ENCODE measurements around the gene KIT. TPM values are rescaled to one million over a fixed set of nuclear protein-coding genes. Genes with fewer than 3 reads are reported as not detected.
A peak's percentile ranks its signal among the peaks of the same experiment; 100 is the strongest.

Gene KIT
- total and polyA plus RNA-seq, 4 donors: 3.9 to 74.4 (median 15.3) TPM

DNA sequence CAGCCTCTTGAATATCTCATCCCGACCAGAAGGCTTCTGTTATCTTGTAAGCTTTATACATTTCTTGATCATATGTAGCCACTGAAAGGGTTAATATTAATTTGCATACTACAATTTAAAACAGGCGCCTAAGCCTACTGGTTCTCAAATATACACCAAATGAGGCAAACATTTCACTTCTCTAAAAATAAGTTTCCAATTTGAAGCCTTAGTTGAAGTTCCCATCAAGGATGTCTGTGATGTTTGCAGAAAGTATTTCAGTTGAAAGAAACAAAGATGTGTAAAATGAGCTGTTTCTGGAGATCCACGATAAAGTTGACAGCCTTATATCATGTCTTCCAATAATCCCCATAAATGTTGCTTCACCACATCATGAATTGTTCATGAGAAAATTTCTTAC lies 70.6 kb downstream of the KIT start:
- Histone ChIP-seq H3K9ac (ENCODE audit: insufficient read depth in 1 of 2, low read length in 2 of 2) (no peak overlapping the region), H3K27ac (ENCODE audit: low read depth in 1 of 2, low read length in 1 of 2) (no peak overlapping the region), H3K27me3 (ENCODE audit: control insufficient read depth in 3 of 3, insufficient read depth in 3 of 3, low read length in 2 of 3) (no peaks in the 10 kb centered on the region), H3K4me1 (ENCODE audit: control insufficient read depth in 5 of 5, insufficient read depth in 5 of 5, low read length in 5 of 5) (peaks cover 0 to 12% (median 0%) of the 10 kb centered on the region in 5 donors), H3K4me3 (no peak overlapping the region), H3K9me3 (ENCODE audit: control insufficient read depth in 4 of 4, insufficient read depth in 3 of 4, low read length in 3 of 4) (no peaks in the 10 kb centered on the region), H3K36me3 (ENCODE audit: control insufficient read depth in 4 of 4, insufficient read depth in 4 of 4, low read length in 4 of 4) (peaks cover 0 to 1% (median 0%) of the 10 kb centered on the region in 4 donors)
- WGBS, 2 donors: 78 to 81% methylated on average over 3 of the region's 3 CpGs
- ATAC-seq (ENCODE audit: insufficient read depth, low FRiP score): no peak
- TF ChIP-seq, protein P1, sequence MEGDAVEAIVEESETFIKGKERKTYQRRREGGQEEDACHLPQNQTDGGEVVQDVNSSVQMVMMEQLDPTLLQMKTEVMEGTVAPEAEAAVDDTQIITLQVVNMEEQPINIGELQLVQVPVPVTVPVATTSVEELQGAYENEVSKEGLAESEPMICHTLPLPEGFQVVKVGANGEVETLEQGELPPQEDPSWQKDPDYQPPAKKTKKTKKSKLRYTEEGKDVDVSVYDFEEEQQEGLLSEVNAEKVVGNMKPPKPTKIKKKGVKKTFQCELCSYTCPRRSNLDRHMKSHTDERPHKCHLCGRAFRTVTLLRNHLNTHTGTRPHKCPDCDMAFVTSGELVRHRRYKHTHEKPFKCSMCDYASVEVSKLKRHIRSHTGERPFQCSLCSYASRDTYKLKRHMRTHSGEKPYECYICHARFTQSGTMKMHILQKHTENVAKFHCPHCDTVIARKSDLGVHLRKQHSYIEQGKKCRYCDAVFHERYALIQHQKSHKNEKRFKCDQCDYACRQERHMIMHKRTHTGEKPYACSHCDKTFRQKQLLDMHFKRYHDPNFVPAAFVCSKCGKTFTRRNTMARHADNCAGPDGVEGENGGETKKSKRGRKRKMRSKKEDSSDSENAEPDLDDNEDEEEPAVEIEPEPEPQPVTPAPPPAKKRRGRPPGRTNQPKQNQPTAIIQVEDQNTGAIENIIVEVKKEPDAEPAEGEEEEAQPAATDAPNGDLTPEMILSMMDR (IDR thresholded peaks at IDR 0.05; ENCODE audit: control extremely low read depth, extremely low read depth): no peak
- DNase-seq: peak in 1 of 3 donors; percentile 8

DNA sequence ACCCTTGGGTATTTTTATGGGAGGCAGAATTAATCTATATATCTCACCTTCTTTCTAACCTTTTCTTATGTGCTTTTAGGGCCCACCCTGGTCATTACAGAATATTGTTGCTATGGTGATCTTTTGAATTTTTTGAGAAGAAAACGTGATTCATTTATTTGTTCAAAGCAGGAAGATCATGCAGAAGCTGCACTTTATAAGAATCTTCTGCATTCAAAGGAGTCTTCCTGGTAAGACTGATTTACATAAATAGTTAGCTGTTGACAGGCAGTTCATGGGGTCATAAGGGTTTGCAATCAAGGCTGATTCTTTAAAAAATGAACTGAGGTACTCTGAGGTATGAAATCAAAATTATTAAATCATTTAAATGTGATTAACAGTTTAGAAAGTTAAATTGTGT lies 71.5 kb downstream of the KIT start:
- no peak for ATAC-seq (ENCODE audit: insufficient read depth, low FRiP score)
- peaks cover 0 to 1% (median 0%) of the 10 kb centered on the region in 4 donors for H3K36me3 ChIP-seq (ENCODE audit: control insufficient read depth in 4 of 4, insufficient read depth in 4 of 4, low read length in 4 of 4)
- H3K4me3 ChIP-seq: no peak overlapping the region
- no peaks in the 10 kb centered on the region for H3K9me3 ChIP-seq (ENCODE audit: control insufficient read depth in 4 of 4, insufficient read depth in 3 of 4, low read length in 3 of 4)
- 72 to 86% methylated on average over 1 of the region's 1 CpG for WGBS, 2 donors
- H3K27me3 ChIP-seq (ENCODE audit: control insufficient read depth in 3 of 3, insufficient read depth in 3 of 3, low read length in 2 of 3): no peaks in the 10 kb centered on the region
- no peak overlapping the region for H3K27ac ChIP-seq (ENCODE audit: low read depth in 1 of 2, low read length in 1 of 2)
- peaks cover 0 to 12% (median 0%) of the 10 kb centered on the region in 5 donors for H3K4me1 ChIP-seq (ENCODE audit: control insufficient read depth in 5 of 5, insufficient read depth in 5 of 5, low read length in 5 of 5)
- no peak overlapping the region for H3K9ac ChIP-seq (ENCODE audit: insufficient read depth in 1 of 2, low read length in 2 of 2)
- TF ChIP-seq, protein P1 (IDR thresholded peaks at IDR 0.05; ENCODE audit: control extremely low read depth, extremely low read depth): no peak
- DNase-seq: no peak

DNA sequence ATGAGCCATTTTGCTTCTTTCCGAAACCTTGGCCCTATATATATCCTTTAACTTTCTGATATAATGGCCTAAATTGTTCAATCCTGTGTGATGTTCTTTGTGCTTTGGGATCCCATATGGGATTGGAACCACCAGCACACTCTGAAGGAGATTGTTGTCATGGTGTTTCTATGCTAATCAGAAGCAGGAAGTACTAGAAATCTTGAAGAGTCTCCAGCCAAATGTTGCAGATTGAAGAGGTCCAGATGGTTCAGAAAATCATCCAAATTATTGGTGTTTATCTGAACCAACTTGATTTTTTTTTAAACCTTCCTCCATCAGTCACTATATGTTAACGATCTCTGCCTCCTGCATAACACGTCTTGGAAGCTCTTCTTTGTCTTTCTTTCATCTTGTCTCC lies 72.8 kb downstream of the KIT start:
- TF ChIP-seq, protein P1 (IDR thresholded peaks at IDR 0.05; ENCODE audit: control extremely low read depth, extremely low read depth): no peak
- Histone ChIP-seq H3K4me3 (no peak overlapping the region), H3K9me3 (ENCODE audit: control insufficient read depth in 4 of 4, insufficient read depth in 3 of 4, low read length in 3 of 4) (no peaks in the 10 kb centered on the region), H3K36me3 (ENCODE audit: control insufficient read depth in 4 of 4, insufficient read depth in 4 of 4, low read length in 4 of 4) (peaks cover 0 to 1% (median 0%) of the 10 kb centered on the region in 4 donors), H3K27me3 (ENCODE audit: control insufficient read depth in 3 of 3, insufficient read depth in 3 of 3, low read length in 2 of 3) (no peaks in the 10 kb centered on the region), H3K9ac (ENCODE audit: insufficient read depth in 1 of 2, low read length in 2 of 2) (no peak overlapping the region), H3K4me1 (ENCODE audit: control insufficient read depth in 5 of 5, insufficient read depth in 5 of 5, low read length in 5 of 5) (peaks cover 0 to 12% (median 0%) of the 10 kb centered on the region in 5 donors), H3K27ac (ENCODE audit: low read depth in 1 of 2, low read length in 1 of 2) (no peak overlapping the region)
- 78 to 91% methylated on average over 3 of the region's 3 CpGs for WGBS, 2 donors
- ATAC-seq (ENCODE audit: insufficient read depth, low FRiP score) (no peak), DNase-seq (peak in 2 of 3 donors; percentile 36 to 47)

DNA sequence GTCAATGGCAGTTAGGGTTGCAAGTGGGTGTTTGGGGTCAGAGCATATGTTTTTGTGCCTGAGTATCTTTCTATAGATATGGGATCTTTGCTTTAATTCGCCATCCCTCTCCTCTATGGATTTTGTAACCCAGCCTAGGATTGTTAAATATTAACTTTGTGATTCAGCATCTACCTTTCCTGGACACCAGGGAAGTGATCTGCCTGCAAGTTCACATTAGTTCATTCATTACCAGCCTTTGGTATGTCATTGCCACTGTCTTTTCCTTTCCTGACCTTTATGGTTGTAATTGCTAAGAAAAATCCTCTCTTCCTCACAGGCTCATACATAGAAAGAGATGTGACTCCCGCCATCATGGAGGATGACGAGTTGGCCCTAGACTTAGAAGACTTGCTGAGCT lies 73.8 kb downstream of the KIT start:
- TF ChIP-seq, protein P1 (IDR thresholded peaks at IDR 0.05; ENCODE audit: control extremely low read depth, extremely low read depth): no peak
- Histone ChIP-seq H3K4me3 (no peak overlapping the region), H3K27me3 (ENCODE audit: control insufficient read depth in 3 of 3, insufficient read depth in 3 of 3, low read length in 2 of 3) (no peaks in the 10 kb centered on the region), H3K4me1 (ENCODE audit: control insufficient read depth in 5 of 5, insufficient read depth in 5 of 5, low read length in 5 of 5) (peaks cover 0 to 12% (median 0%) of the 10 kb centered on the region in 5 donors), H3K27ac (ENCODE audit: low read depth in 1 of 2, low read length in 1 of 2) (no peak overlapping the region), H3K9me3 (ENCODE audit: control insufficient read depth in 4 of 4, insufficient read depth in 3 of 4, low read length in 3 of 4) (no peaks in the 10 kb centered on the region), H3K9ac (ENCODE audit: insufficient read depth in 1 of 2, low read length in 2 of 2) (no peak overlapping the region), H3K36me3 (ENCODE audit: control insufficient read depth in 4 of 4, insufficient read depth in 4 of 4, low read length in 4 of 4) (peaks cover 0 to 1% (median 0%) of the 10 kb centered on the region in 4 donors)
- ATAC-seq (ENCODE audit: insufficient read depth, low FRiP score): no peak
- 85 to 94% methylated on average over 3 of the region's 3 CpGs for WGBS, 2 donors
- no peak for DNase-seq
